ENCODE data around the gene PHACTR1. TPM values are rescaled to one million over a fixed set of nuclear protein-coding genes. Genes with fewer than 3 reads are reported as not detected.

Gene PHACTR1
- total and polyA plus RNA-seq, 9 of the 15 experiments (the other 6 are each of a cell fraction or from before 2014, with no cell fraction given) = 11.5 to 32.6 (median 22.0) TPM

GRCh38 chr6:13273931-13274706, 557.6 kb downstream of the PHACTR1 start (continued):
- TF ChIP-seq PBX2 (CRISPR knock-in tag; IDR thresholded peaks at IDR 0.05; ENCODE audit: low read depth) (no peak), PBX2 (tag; conservative IDR thresholded peaks at IDR 0.05; ENCODE audit: low read depth) (peak; percentile 62), NEUROD1 (IDR thresholded peaks at IDR 0.05; ENCODE audit: borderline replicate concordance, low read depth, low read length, partially characterized antibody) (peak; percentile 73), ARID3A (IDR thresholded peaks at IDR 0.05; ENCODE audit: borderline replicate concordance, low read depth, low read length) (peak; percentile 57; the same call in 1 of the 2 replicates), COPS2 (conservative IDR thresholded peaks at IDR 0.05) (no peak), ILK (tag; IDR thresholded peaks at IDR 0.05; ENCODE audit: borderline replicate concordance, low read depth) (no peak), TEAD1 (CRISPR knock-in tag; IDR thresholded peaks at IDR 0.05) (peak in 1 of 2 experiments; percentile 59; a peak in 1 of 4 replicates), HIVEP1 (CRISPR knock-in tag; IDR thresholded peaks at IDR 0.05) (no peak), SIN3B (IDR thresholded peaks at IDR 0.05; ENCODE audit: low read depth) (no peak), SIN3A (IDR thresholded peaks at IDR 0.05; ENCODE audit: borderline replicate concordance in 2 of 2, control insufficient read depth in 1 of 2, low read depth in 2 of 2, low read length in 2 of 2) (no peak), MXI1 (IDR thresholded peaks at IDR 0.05; ENCODE audit: low read depth, low read length) (no peak; the same call in 1 of the 2 replicates), ETV6 (IDR thresholded peaks at IDR 0.05; ENCODE audit: borderline replicate concordance in 1 of 2, low read depth in 2 of 2, low read length in 1 of 2) (peak in 1 of 2 experiments; percentile 74; a peak in 1 of 4 replicates), ETV6 (CRISPR knock-in tag; IDR thresholded peaks at IDR 0.05; ENCODE audit: borderline replicate concordance) (no peak), NKRF (IDR thresholded peaks at IDR 0.05; ENCODE audit: borderline replicate concordance) (peak; percentile 57; the same call in 1 of the 2 replicates), ATF1 (CRISPR knock-in tag; IDR thresholded peaks at IDR 0.05) (no peak), ATF1 (tag; IDR thresholded peaks at IDR 0.05) (peak; percentile 51; the same call in 1 of the 2 replicates), CBFA2T3 (IDR thresholded peaks at IDR 0.05) (peak; percentile 85), ELF4 (CRISPR knock-in tag; IDR thresholded peaks at IDR 0.05) (0 out of 2 replicates have a peak, but pooled peaks have one; percentile 26), CBX8 (IDR thresholded peaks at IDR 0.05; ENCODE audit: borderline replicate concordance, extremely low read depth, low read depth, low read length, poor library complexity, severe bottlenecking) (no peak), CBX5 (IDR thresholded peaks at IDR 0.05; ENCODE audit: borderline replicate concordance, low read depth) (no peak), NRF1 (conservative IDR thresholded peaks at IDR 0.05 in 1 of 2, IDR thresholded peaks at IDR 0.05 in 1 of 2) (0 out of 4 replicates have a peak, but pooled peaks of 1 of the 2 experiments have one; percentile 17)
